ENCODE results near the gene STX16.

Gene STX16, protein sequence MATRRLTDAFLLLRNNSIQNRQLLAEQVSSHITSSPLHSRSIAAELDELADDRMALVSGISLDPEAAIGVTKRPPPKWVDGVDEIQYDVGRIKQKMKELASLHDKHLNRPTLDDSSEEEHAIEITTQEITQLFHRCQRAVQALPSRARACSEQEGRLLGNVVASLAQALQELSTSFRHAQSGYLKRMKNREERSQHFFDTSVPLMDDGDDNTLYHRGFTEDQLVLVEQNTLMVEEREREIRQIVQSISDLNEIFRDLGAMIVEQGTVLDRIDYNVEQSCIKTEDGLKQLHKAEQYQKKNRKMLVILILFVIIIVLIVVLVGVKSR

GRCh38 chr20:58650776-58651558 is at the start of gene STX16:
Gene STX16, plus strand, starts transcription at chr20:58651283. Its CDS starts 724 bp downstream, at chr20:58652007.
- peak; percentile 78 to 81 (median 80) for DNase-seq (ENCODE audit: low read depth in 3 of 3)

DNA sequence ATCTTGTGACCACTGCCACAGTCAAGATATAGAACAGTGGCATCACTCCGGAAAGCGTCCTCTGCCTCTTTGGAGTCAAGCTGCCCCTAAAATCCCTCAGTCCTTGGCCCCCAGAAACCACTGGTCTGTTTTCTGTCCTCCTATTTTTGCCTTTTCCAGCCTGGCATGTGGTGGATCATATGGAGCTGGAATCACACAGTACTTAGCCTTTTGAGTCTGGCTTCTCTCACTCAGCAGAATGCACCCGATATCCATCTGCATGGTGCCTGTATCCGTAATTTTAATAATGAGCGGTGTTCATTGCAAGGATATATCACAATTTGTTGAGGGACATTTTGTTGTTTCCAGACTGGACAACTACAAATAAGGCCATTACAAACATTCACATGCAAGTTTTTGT is 49.0 kb upstream of the STX16 start:
- no peak for DNase-seq (ENCODE audit: low read depth in 3 of 3)

GRCh38 chr20:58603721-58604120 is 47.4 kb upstream of the STX16 start:
- no peak for DNase-seq (ENCODE audit: low read depth in 3 of 3)

GRCh38 chr20:58604128-58604881 is 46.8 kb upstream of the STX16 start:
- DNase-seq (ENCODE audit: low read depth in 3 of 3): no peak

DNA sequence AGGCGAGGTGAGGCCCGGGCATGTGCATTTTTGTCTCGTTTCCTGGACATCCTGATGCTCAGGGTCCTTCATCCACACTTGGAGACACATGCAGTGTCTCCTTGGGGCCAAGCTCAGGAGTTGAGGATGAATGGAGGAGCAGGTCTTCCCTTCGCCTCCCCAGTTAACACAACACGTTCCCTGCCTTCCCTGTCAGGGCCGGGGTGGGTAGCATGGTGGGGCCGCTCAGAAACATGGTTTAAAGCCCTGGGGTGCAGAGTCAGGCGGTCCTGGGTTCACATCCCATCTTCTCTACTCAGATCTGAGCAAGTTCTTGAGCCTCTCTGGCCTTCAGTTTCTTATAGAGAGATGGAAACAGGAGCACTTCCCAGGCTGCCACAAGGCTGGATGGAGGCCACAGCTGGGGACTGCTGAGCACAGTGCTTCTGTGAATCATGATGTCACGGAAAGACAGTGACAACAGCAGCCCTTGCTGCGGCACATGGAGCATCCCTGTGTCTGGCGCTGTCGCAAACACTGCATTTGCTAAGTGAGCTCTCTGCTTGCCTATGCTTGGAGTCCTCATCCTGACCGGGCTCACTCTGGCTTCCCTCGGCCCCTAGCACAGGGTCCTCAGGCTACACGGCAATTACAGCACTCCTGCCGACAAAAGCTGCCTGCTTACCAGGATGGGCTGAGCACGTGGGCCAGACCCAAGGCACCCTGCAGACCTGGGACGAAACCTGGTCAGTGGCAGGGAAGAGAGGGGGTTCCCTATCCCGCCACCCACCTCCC is 45.6 kb upstream of the STX16 start:
- no peak for DNase-seq (ENCODE audit: low read depth in 3 of 3)

DNA sequence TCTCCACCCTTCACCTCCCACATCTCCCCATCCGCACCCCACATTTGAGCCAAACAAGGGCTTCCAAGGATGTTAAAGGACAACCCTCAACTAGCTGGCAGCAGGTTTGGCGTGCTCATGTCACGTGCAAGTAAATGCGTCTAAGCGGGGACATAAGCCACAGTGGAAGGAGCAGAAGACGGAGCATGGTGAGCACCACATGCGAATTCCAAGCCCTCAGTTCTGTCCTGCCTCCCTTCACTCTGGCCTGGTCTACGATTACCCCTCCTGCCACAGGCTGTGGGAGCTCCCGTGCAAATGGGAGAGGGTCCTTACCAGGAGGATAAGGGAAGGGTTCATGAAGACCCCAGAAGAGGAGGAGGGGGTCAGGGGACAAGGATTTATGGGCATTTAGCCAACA is 44.9 kb upstream of the STX16 start:
- no peak for DNase-seq (ENCODE audit: low read depth in 3 of 3)

GRCh38 chr20:58608096-58608840 is 42.8 kb upstream of the STX16 start:
- no peak for DNase-seq (ENCODE audit: low read depth in 3 of 3)

- DNase-seq (ENCODE audit: low read depth in 3 of 3): no peak
These were observed 42.1 kb upstream of the STX16 start for GRCh38 chr20:58609026-58609425.

- DNase-seq (ENCODE audit: low read depth in 3 of 3): no peak
These were observed 40.8 kb upstream of the STX16 start for GRCh38 chr20:58610071-58610800.

- DNase-seq (ENCODE audit: low read depth in 3 of 3): no peak
These were observed 40.3 kb upstream of the STX16 start for GRCh38 chr20:58610811-58611210.

- no peak for DNase-seq (ENCODE audit: low read depth in 3 of 3)
These were observed 39.6 kb upstream of the STX16 start for GRCh38 chr20:58611236-58612030.

- DNase-seq (ENCODE audit: low read depth in 3 of 3): no peak
These were observed 38.9 kb upstream of the STX16 start for GRCh38 chr20:58612121-58612691.

GRCh38 chr20:58613061-58613854 is 37.8 kb upstream of the STX16 start:
- no peak for DNase-seq (ENCODE audit: low read depth in 3 of 3)

- no peak for DNase-seq (ENCODE audit: low read depth in 3 of 3)
These were observed 36.7 kb upstream of the STX16 start for GRCh38 chr20:58614366-58614765.

DNA sequence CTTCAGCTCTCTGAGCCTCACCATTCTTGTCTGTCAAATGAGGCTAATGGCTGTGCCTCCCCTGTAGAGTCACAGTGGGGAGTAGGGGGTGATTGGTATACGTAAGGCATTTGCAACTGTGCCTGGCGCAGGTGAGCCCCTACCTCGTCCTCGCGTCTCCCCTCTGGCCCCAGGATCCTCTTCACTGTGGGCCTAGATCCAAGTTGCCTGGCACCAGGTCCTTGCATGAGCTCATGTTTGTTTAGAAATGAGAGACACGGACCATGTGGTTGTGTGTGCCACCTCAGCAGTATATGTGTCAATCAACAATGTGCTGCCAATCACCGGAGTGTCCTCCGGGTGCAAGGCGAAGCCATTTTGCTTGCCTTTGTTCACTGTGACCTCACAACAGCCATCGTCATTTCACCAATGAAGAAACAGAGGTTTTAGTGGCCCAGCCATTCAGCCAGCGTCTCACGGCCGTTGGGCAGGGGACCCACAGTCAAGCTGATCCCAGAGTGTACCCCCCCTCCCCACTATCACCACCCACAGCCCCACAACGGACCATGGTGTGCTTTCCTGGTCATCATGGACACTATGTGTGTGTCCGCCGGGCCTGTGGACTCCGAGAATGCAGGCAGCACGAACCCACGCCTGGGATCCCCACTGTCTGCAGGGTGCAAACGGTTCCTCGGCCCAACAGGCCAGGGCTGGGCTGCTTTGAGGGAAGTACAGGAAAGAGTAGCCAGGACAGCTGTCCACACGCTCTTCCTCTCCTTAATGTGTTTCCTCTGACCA is 35.9 kb upstream of the STX16 start:
- no peak for DNase-seq (ENCODE audit: low read depth in 3 of 3)

- no peak for DNase-seq (ENCODE audit: low read depth in 3 of 3)
These were observed 34.7 kb upstream of the STX16 start for GRCh38 chr20:58616411-58616810.

- no peak for DNase-seq (ENCODE audit: low read depth in 3 of 3)
These were observed 33.9 kb upstream of the STX16 start for GRCh38 chr20:58617158-58617557.
